ENCODE measurements around the gene VWA5A.

DNA sequence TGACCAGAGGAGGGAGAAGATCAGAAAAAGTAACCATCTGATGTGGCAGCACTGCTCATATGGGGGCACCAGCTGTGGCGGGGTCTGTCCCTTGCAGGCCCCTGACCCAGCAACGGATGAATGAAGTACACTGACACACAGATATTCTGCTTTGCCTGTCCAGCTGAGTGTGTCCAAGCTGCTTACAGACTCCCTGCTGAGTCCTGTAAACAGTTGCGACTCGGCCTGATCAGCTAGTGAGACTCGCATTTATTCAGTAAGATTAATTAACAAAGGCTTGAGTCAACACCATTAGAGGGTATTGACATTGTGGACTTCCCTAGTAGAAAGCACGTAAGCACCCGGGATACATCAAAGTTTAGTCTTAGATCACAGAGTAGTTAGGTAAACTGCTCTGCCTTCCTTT is 52.6 kb downstream of the VWA5A start:
- TF ChIP-seq, protein P1, sequence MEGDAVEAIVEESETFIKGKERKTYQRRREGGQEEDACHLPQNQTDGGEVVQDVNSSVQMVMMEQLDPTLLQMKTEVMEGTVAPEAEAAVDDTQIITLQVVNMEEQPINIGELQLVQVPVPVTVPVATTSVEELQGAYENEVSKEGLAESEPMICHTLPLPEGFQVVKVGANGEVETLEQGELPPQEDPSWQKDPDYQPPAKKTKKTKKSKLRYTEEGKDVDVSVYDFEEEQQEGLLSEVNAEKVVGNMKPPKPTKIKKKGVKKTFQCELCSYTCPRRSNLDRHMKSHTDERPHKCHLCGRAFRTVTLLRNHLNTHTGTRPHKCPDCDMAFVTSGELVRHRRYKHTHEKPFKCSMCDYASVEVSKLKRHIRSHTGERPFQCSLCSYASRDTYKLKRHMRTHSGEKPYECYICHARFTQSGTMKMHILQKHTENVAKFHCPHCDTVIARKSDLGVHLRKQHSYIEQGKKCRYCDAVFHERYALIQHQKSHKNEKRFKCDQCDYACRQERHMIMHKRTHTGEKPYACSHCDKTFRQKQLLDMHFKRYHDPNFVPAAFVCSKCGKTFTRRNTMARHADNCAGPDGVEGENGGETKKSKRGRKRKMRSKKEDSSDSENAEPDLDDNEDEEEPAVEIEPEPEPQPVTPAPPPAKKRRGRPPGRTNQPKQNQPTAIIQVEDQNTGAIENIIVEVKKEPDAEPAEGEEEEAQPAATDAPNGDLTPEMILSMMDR (IDR thresholded peaks at IDR 0.05), result no peak
- TF ChIP-seq POLR2A (IDR thresholded peaks at IDR 0.05), result no peak
